ENCODE results near the gene TMEM175.

- TF ChIP-seq, protein P1, sequence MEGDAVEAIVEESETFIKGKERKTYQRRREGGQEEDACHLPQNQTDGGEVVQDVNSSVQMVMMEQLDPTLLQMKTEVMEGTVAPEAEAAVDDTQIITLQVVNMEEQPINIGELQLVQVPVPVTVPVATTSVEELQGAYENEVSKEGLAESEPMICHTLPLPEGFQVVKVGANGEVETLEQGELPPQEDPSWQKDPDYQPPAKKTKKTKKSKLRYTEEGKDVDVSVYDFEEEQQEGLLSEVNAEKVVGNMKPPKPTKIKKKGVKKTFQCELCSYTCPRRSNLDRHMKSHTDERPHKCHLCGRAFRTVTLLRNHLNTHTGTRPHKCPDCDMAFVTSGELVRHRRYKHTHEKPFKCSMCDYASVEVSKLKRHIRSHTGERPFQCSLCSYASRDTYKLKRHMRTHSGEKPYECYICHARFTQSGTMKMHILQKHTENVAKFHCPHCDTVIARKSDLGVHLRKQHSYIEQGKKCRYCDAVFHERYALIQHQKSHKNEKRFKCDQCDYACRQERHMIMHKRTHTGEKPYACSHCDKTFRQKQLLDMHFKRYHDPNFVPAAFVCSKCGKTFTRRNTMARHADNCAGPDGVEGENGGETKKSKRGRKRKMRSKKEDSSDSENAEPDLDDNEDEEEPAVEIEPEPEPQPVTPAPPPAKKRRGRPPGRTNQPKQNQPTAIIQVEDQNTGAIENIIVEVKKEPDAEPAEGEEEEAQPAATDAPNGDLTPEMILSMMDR (IDR thresholded peaks at IDR 0.05), result no peak
- no peak for TF ChIP-seq POLR2A (IDR thresholded peaks at IDR 0.05)
Observed at GRCh38 chr4:966266-967112, 34.2 kb downstream of the TMEM175 start.

Measured in lower leg skin (tissue), 3 donors.